GM21576 (cell line): ENCODE data around the gene B4GALT1.
"Not testable (repeated sequence)": the region's sequence is repeated elsewhere in the genome, so short reads cannot be mapped to it uniquely, and the experiment has no call there.

Source experiments
- ATAC-seq: cut with Tn5 transposase; IDR thresholded peaks from one replicate; pipeline ENCODE4 v1.9.1; 2021; ENCODE audit warnings: mild to moderate bottlenecking, moderate library complexity; ENCODE audit not compliant: unreplicated experiment

Gene B4GALT1

DNA sequence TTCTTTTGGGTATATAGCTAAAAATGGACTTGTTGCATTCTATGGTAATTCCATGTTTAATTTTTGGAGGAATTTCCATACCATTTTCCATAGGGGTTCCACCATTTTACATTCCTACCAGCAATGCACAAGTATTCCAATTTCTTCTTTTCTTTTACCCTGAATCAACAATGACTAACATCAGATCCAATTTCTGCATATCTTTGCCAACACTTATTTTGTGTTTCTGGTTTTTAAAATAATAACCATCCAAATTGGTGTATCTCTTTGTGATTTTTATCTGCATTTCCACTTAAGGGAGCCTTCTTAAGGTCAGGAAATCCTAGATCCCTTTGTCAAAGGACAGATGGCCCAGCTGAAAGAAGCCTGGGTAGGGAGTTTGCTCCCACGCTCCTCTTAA lies 61.2 kb downstream of the B4GALT1 start:
- ATAC-seq: no peak

DNA sequence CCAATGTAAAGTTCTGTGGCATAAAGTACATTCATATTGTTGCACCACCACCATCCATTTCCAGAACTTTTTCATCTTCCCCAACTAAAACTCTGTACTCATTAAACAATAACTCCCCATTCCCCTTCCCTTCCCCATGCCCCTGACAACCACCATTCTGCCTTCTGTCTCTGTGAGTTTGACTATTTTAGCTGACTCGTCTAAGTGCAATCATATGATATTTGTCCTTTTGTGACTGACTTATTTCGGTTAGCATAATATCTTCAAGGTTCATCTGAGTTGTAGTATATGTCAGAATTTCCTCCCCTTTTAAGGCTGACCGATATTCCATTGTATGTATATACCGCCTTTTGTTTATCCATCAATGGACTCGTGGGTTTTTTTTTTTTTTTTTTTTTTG lies 61.6 kb downstream of the B4GALT1 start:
- ATAC-seq: no peak

GRCh38 chr9:33104401-33104800 lies 62.7 kb downstream of the B4GALT1 start:
- ATAC-seq: no peak

- ATAC-seq: no peak
Observed at GRCh38 chr9:33103501-33104281, 63.4 kb downstream of the B4GALT1 start.

- ATAC-seq: no peak
Observed at GRCh38 chr9:33102551-33103210, 64.5 kb downstream of the B4GALT1 start.

- no peak for ATAC-seq
Observed at GRCh38 chr9:33101104-33101951, 65.8 kb downstream of the B4GALT1 start.

- ATAC-seq: no peak
Observed at GRCh38 chr9:33099754-33100153, 67.4 kb downstream of the B4GALT1 start.

DNA sequence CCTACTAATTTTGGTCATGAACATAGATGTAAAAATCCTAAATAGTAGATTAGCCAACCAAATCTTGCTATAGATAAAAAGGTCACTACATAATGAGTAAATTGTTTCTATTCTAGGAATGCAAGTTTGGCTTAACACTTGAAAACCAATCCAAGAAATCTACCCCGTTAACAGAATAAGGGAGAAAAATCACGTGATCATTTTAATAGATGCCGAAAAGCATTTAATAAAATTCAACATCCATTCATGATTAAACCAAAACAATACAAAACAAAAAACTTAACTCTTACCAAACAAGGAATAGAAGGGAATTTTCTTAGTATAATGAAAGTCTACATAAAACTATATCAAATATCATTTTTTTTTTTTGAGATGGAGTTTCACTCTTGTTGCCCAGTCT lies 69.9 kb downstream of the B4GALT1 start:
- no peak for ATAC-seq

- ATAC-seq: no peak
Observed at GRCh38 chr9:33092634-33093033, 74.5 kb downstream of the B4GALT1 start.

DNA sequence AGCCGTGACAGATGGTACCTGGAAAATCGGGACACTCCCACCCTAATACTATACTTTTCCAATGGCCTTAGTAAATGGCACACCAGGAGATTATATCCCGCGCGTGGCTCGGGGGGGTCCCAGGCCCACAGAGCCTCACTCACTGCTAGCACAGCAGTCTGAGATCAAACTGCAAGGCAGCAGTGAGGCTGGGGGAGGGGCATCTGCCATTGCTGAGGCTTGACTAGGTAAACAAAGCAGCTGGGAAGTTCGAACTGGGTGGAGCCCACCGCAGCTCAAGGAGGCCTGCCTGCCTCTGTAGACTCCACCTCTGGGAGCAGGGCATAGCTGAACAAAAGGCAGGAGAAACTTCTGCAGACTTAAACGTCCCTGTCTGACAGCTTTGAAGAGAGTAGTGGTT lies 81.5 kb downstream of the B4GALT1 start:
- not testable (repeated sequence) for ATAC-seq

DNA sequence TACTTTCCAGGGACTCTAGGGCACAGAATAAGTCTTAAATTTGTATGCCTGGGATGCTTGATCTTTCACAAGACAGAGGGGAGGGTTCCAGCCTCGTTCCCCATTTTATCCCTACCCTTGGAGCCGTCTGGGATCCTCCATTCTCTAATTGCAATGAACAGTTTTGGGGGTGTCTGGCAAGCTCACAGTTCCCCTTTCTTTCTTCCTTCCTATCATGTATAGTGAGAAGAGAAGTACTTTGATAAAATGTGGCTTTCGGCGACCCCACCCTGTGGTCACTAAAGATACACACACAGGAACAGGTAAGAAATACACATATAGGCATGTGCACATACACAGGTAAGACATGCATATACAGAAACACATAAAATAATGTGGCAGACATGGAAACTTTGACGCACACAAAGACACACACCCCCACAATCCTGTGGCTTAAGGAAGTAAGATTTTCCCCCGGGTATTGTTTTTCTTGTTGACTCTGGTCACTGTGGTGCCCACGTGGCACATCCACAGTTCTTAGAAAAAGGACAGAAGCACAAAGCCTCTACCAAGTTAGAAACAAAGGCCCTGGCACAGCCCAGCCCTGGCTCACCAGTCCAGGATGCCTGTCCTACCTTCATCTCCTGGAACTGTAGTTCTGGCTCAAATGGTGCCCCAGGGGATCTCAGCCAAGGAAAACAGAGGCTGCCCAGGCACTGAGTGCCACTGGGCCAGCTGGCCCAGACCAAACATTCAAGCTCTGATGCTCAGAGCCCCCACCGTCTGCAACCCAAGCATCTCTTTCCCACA lies 84.4 kb downstream of the B4GALT1 start:
- ATAC-seq: no peak

DNA sequence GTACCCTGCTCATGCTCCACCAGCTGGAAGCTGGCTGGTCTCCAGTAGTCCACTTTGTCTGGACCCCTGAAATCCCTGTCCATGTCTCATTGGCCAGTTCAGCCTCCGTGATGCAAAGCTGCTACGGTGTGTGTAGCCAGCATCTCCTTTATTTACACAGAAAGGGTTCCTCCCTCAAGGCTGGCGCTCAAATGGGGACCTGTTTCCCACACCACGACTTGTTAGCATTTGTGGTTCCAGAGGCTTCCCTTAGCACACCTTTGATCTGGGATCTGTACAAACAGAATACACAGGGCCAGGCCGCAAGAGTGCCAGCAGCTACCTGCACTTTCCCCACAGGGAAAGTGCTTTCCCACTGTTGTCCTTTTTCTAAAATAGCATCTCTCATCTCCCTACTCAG lies 85.0 kb downstream of the B4GALT1 start:
- no peak for ATAC-seq

DNA sequence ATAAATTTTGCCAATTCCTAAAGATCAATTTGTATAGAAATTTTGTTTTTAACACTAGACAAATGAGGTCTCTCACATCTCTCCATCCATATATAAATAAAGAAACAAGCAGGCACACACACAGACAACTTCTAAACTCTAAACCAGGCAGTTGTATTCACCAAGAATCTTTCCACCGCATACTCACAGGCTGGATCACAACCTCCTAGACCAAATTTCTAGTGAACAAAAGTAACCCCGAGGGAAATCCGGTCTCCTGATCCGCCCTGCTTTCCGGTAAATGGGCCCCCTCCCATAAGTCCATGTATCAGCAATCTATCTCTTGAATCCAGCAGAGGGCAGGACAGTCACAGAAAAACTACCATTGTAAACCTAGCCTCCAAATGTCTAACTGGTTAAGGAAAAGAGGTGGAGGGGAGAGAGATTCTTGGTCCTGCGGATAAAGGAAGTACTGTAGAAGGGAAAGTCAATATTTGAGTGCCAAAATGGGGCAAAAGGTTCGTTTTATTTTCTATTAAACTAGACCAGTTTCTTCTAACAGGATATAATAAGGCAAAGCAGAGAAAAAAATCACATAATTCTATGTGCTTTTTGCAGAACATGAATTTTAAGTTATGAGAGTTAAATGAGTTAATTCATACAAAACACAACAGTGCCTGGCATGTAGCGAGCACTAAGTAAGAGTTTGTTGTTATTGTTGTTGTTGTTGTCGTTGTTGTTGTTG lies 85.8 kb downstream of the B4GALT1 start:
- peak; percentile 40 for ATAC-seq

DNA sequence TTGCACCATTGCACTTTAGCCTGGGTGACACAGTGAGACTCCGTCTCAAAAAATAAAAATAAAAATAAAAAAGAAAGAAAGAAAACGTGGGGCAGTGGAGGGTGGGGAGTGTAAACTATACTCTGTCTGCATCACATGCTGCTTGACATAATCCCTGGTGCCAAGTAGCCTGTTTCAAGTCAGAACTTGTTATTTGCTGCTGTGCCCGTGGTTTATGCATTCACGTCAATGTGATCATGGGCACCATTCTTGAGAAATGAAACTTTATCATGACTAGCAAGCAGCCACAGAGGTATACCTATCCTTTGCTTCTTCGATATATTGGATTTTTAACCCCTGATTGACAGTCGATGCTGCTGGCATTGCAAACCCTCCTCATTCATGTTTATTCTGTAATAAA lies 86.6 kb downstream of the B4GALT1 start:
- no peak for ATAC-seq

- ATAC-seq: peak; percentile 98
Observed at GRCh38 chr9:33076046-33077004, 90.8 kb downstream of the B4GALT1 start, which contains the start of gene SMU1. TSS of gene SMU1 (minus strand) at chr9:33076674. CDS start at chr9:33076608, 66 bp downstream.

DNA sequence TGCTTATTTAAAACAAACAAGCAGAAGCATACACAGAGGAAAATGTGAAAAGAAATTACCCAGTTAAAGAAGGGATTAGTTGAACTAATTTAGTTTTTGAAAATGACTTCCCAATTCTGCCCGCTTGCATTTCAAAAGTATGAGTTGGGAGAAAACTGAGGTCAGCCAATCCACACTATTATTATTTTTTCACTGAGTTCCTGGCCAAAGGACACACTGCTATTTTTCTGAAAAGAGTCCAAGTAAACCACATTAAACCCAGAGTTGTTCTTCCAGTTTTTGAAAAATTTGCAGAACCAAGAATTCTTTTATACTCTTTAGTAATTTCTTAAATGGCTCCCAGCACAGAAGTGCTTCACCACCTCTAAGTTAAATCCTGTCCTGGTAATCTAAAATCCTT lies 98.1 kb downstream of the B4GALT1 start:
- ATAC-seq: no peak

DNA sequence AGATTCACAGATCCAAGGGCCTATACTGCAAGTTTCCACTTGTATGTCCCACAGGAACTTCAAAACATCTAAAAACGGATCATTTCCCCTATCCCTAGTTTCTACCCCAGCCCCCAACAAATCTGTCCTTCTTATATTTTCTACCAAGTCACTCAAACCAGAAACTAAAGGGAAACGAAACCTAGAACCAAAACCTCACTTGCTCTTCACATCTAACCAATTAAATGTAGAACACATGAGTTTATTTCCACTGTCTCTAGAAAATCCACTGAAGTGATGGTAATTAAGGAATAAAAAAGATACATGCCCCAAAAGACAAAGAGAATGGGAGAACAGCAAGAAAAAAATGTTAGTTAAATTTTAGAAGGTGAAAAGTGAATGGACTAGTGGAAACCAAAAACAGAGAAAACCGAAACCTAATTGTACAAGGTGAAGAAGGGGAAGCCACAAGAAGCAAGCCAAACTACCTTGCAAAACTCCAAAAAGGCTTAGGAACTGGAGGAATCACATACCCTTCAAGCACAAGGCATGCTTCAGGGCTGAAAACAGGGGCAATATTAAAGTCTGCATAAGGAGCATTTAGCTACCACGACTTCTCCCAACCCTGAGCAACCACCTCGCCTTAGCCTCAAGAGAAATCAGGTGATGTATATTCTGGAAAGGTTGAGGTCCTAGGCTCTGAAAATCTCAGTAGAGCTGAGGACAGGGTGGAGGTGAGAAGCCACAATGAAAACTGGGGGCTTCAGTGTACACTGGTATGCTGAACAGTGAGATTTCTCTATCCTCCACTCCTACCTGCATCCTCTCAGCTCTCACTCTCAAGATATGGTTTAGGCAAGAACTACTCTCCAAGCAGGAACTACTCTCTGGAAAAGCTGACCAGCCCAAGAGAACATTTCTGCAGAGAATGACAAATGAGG lies 101.7 kb downstream of the B4GALT1 start:
- ATAC-seq: peak; percentile 84
